K562 (cell line): ENCODE measurements around the gene C17orf75. TPM values are rescaled to one million over a fixed set of nuclear protein-coding genes. Genes with fewer than 3 reads are reported as not detected.

Source experiments
- JUND ChIP-seq, 2 experiments: IDR thresholded peaks; 2 replicates in 1 of 2; 3 replicates in 1 of 2; pipeline ENCODE4 v1.6.1; 2011; ENCODE audit warnings: borderline replicate concordance in 2 of 2, low read depth in 2 of 2, low read length in 2 of 2, improper control_type of control experiment in 1 of 2, missing biosample characterization in 1 of 2, missing genetic modification characterization in 1 of 2, missing genetic modification reagents in 1 of 2
- KDM5B ChIP-seq: fragments of 200-600 bp; sonication (generic); IDR thresholded peaks from 2 replicates; pipeline ENCODE4 v1.6.1; 2012; ENCODE audit warnings: low read depth, mild to moderate bottlenecking, moderate library complexity, low read length, control low read depth, inconsistent platforms; ENCODE audit not compliant: insufficient replicate concordance
- NFATC3 ChIP-seq: fragments of 450-650 bp; IDR thresholded peaks from 2 replicates; pipeline ENCODE4 v1.6.1; 2017; ENCODE audit warnings: mild to moderate bottlenecking
- PKNOX1 ChIP-seq: fragments of 450-650 bp; IDR thresholded peaks from 2 replicates; pipeline ENCODE4 v1.6.1; 2016
- PRMT5 ChIP-seq: sonication (generic); formaldehyde crosslinking; IDR thresholded peaks from 2 replicates; pipeline ENCODE4 v1.5.0; 2020; ENCODE audit warnings: missing genetic modification reagents
- SRF ChIP-seq, 2 experiments: fragments of 250-450, 450-650 bp in 1 of 2; sonication (Bioruptor Pico) in 1 of 2; sonication (generic) in 1 of 2; formaldehyde crosslinking; IDR thresholded peaks; 2 replicates each; pipeline versions ENCODE4 v1.5.0 to v1.5.1; 2020 to 2022; ENCODE audit warnings: mild to moderate bottlenecking in 1 of 2, missing genetic modification reagents in 1 of 2
- ZKSCAN3 ChIP-seq: fragments of 250-450 bp; sonication (Bioruptor Pico); IDR thresholded peaks from 2 replicates; pipeline ENCODE4 v1.4.0; 2020
- ZNF174 ChIP-seq: fragments of 250-450 bp; sonication (Bioruptor Pico); IDR thresholded peaks from 2 replicates; pipeline ENCODE4 v1.4.0; 2020; ENCODE audit warnings: mild to moderate bottlenecking
- ZNF592 ChIP-seq: fragments of 450-650 bp; IDR thresholded peaks from 2 replicates; pipeline ENCODE4 v1.6.1; 2017; ENCODE audit warnings: antibody characterized with exemption, mild to moderate bottlenecking
- polyA plus RNA-seq, 8 experiments: library from polyadenylated mRNA; depleted of rRNA in 4 of 8; stranded (reverse) in 5 of 8; unstranded in 3 of 8; fragments of >200 nt; fragmentation: Nextera tagmentation in 2 of 8; fragmentation: Illumina TruSeq in 1 of 8; extraction: Ambion mirVana in 2 of 8; extraction: Trizol in 1 of 8; gene quantifications; 2 replicates each; pipeline versions ENCODE4 v1.2.1 to v1.2.3, GENCODE V29; 2011 to 2014; ENCODE audit warnings: inconsistent platforms in 1 of 8, missing spikeins in 1 of 8
- total RNA-seq, 7 experiments: library from RNA; depleted of rRNA in 6 of 7; stranded (reverse); fragments of >200 nt in 6 of 7; fragmentation: Illumina TruSeq in 2 of 7; extraction: Trizol in 2 of 7; gene quantifications; 2 replicates each; pipeline versions ENCODE4 v1.2.1 to v1.2.3, GENCODE V29; 2011 to 2021; ENCODE audit warnings: low replicate concordance in 1 of 7

The C17orf75 gene
- total and polyA plus RNA-seq, 9 of the 15 experiments (the other 6 are each of a cell fraction or from before 2014, with no cell fraction given) = 15.5 to 55.7 (median 18.5) TPM

GRCh38 chr17:32348483-32348800, 6.5 kb upstream of the C17orf75 start (continued):
- no peak for TF ChIP-seq PKNOX1
- TF ChIP-seq PRMT5 = no peak
- no peak for TF ChIP-seq ZNF174 (CRISPR knock-in tag)
- TF ChIP-seq ZNF592 = 0 out of 2 replicates have a peak, but pooled peaks have one; percentile 42
- 0 out of 4 replicates have a peak, but pooled peaks of 1 of the 2 experiments have one; percentile 58 for TF ChIP-seq SRF (CRISPR knock-in tag; IDR thresholded peaks at IDR 0.05)
- no peak for TF ChIP-seq KDM5B
- peak; percentile 73; the same call in 1 of the 2 replicates for TF ChIP-seq NFATC3
- TF ChIP-seq ZKSCAN3 (CRISPR knock-in tag) = no peak
- no peak for TF ChIP-seq JUND (IDR thresholded peaks at IDR 0.05; ENCODE audit: borderline replicate concordance, low read depth, low read length)
- TF ChIP-seq JUND (tag; IDR thresholded peaks at IDR 0.05; ENCODE audit: borderline replicate concordance, low read depth, low read length) = peak; percentile 30; the same call in 1 of the 3 replicates
